Measurements from ENCODE around the gene CAMK2G. TPM values are rescaled to one million over a fixed set of nuclear protein-coding genes. Genes with fewer than 3 reads are reported as not detected.

CAMK2G gene
- polyA plus RNA-seq, 12 donors, result 23.7 to 39.2 (median 31.3) TPM; not detected in 1

- DNase-seq, result no peak
Observed at GRCh38 chr10:73864229-73864628, 10.1 kb downstream of the CAMK2G start.

- DNase-seq, result no peak
Observed at GRCh38 chr10:73863039-73863817, 11.1 kb downstream of the CAMK2G start.

GRCh38 chr10:73862011-73862410, 12.3 kb downstream of the CAMK2G start:
- DNase-seq, result no peak

- no peak for DNase-seq
Observed at GRCh38 chr10:73859784-73860491, 14.4 kb downstream of the CAMK2G start.

- DNase-seq, result no peak
Observed at GRCh38 chr10:73859428-73859783, 14.9 kb downstream of the CAMK2G start.

- DNase-seq, result no peak
Observed at GRCh38 chr10:73858750-73859427, 15.5 kb downstream of the CAMK2G start.

- DNase-seq, result no peak
Observed at GRCh38 chr10:73858013-73858708, 16.2 kb downstream of the CAMK2G start.

- no peak for DNase-seq
Observed at GRCh38 chr10:73857446-73857845, 16.9 kb downstream of the CAMK2G start.

GRCh38 chr10:73856261-73856660, 18.1 kb downstream of the CAMK2G start:
- DNase-seq, result no peak

GRCh38 chr10:73855413-73855812, 18.9 kb downstream of the CAMK2G start:
- no peak for DNase-seq

- no peak for DNase-seq
Observed at GRCh38 chr10:73854310-73854709, 20.0 kb downstream of the CAMK2G start.

GRCh38 chr10:73853196-73853595, 21.2 kb downstream of the CAMK2G start:
- no peak for DNase-seq

GRCh38 chr10:73850863-73851461, 23.4 kb downstream of the CAMK2G start:
- DNase-seq, result no peak

- no peak for DNase-seq
Observed at GRCh38 chr10:73850211-73850610, 24.1 kb downstream of the CAMK2G start.

- peak; percentile 82 for DNase-seq
Observed at GRCh38 chr10:73848821-73849489, 25.4 kb downstream of the CAMK2G start.

GRCh38 chr10:73847031-73847430, 27.3 kb downstream of the CAMK2G start:
- DNase-seq, result no peak

GRCh38 chr10:73843261-73843660, 31.1 kb downstream of the CAMK2G start:
- no peak for DNase-seq

- DNase-seq, result no peak
Observed at GRCh38 chr10:73842349-73842748, 32.0 kb downstream of the CAMK2G start.

GRCh38 chr10:73841526-73842285, 32.6 kb downstream of the CAMK2G start:
- no peak for DNase-seq

GRCh38 chr10:73841061-73841421, 33.3 kb downstream of the CAMK2G start:
- DNase-seq, result no peak
